ENCODE data around the gene CUL1. TPM values are rescaled to one million over a fixed set of nuclear protein-coding genes. Genes with fewer than 3 reads are reported as not detected.

CUL1 gene
- total RNA-seq, 1 donor from 2014 or later: 38.5 TPM

DNA sequence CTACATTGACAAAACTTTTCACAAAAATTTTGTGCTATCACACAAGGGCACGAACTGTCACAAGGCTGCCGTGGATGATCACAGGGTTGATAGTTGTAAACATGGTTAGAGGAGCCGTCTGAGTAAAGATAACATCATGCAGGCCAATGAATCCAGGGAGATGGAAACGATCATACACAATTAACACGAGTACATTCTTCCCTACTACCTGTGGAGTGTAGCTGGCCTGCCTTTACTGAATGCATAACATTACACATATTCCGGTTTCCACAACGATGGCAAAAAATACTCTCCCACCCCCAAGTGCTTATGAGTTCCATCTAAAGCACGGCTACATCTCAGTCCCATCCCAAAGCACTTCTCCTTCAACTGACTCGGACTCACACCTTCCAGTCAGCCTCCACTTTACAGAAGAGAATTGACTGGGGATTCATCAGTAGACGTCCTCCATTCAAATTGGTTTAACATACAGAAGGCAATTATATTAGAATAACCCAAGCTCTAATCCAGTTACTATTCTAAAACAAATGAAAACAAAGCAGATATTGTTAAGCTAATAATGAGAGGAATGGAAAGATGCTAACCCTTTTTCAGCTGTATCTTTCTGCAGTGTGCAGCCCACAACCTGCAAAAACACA, 116.3 kb downstream of the CUL1 start:
- intact Hi-C loops (cut with DNase I): no loop called here
- Histone ChIP-seq H3K36me3 (peaks cover 0 to 3% of the 10 kb centered on the region in 2 donors), H3K27ac (no peak overlapping the region), H3K27me3 (no peaks in the 10 kb centered on the region), H3K4me3 (no peak overlapping the region), H3K9me3 (no peaks in the 10 kb centered on the region), H3K4me1 (no peaks in the 10 kb centered on the region)
- DNase-seq (ENCODE audit: extremely low spot score in 2 of 2): no peak
- TF ChIP-seq CTCF (IDR thresholded peaks at IDR 0.05): no peak
- TF ChIP-seq POLR2A (IDR thresholded peaks at IDR 0.05): no peak
- no peak for TF ChIP-seq POLR2AphosphoS5 (IDR thresholded peaks at IDR 0.05; ENCODE audit: insufficient read depth in 1 of 2, low read depth in 1 of 2)

DNA sequence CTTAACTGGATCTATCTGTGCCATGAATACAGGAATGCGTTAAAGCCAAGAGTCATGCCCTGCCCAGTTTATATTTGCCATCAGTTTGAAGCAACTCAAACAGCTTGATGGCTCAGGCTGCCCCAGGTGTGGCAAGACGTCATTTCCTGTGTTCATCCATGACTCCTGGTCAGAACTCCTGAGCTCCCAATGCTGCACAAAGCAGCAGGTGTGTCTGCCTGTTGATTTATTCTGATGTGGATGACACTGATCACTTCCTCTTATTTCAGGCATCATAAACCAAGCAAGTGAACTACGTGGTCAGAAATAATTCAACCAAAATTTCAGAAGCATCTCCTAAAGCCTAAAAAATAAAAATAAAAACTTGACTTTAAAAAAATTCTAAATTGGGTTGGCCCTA, 116.9 kb downstream of the CUL1 start:
- Histone ChIP-seq H3K9me3 (no peaks in the 10 kb centered on the region), H3K4me3 (no peak overlapping the region), H3K36me3 (peaks cover 0 to 3% of the 10 kb centered on the region in 2 donors), H3K4me1 (no peaks in the 10 kb centered on the region), H3K27me3 (no peaks in the 10 kb centered on the region), H3K27ac (no peak overlapping the region)
- intact Hi-C loops (cut with DNase I): no loop called here
- TF ChIP-seq POLR2A (IDR thresholded peaks at IDR 0.05): no peak
- no peak for TF ChIP-seq CTCF (IDR thresholded peaks at IDR 0.05)
- no peak for TF ChIP-seq POLR2AphosphoS5 (IDR thresholded peaks at IDR 0.05; ENCODE audit: insufficient read depth in 1 of 2, low read depth in 1 of 2)
- DNase-seq (ENCODE audit: extremely low spot score in 2 of 2): no peak

- no peaks in the 10 kb centered on the region for H3K4me1 ChIP-seq
- no peaks in the 10 kb centered on the region for H3K27me3 ChIP-seq
- DNase-seq (ENCODE audit: extremely low spot score in 2 of 2): no peak
- intact Hi-C loops (cut with DNase I): no loop called here
- H3K4me3 ChIP-seq: no peak overlapping the region
- H3K36me3 ChIP-seq: no peaks in the 10 kb centered on the region
- no peak for TF ChIP-seq CTCF (IDR thresholded peaks at IDR 0.05)
- no peak for TF ChIP-seq POLR2A (IDR thresholded peaks at IDR 0.05)
- no peak for TF ChIP-seq POLR2AphosphoS5 (IDR thresholded peaks at IDR 0.05; ENCODE audit: insufficient read depth in 1 of 2, low read depth in 1 of 2)
- H3K27ac ChIP-seq: no peak overlapping the region
- no peaks in the 10 kb centered on the region for H3K9me3 ChIP-seq
These were observed 121.1 kb downstream of the CUL1 start for GRCh38 chr7:148819697-148820360.

DNA sequence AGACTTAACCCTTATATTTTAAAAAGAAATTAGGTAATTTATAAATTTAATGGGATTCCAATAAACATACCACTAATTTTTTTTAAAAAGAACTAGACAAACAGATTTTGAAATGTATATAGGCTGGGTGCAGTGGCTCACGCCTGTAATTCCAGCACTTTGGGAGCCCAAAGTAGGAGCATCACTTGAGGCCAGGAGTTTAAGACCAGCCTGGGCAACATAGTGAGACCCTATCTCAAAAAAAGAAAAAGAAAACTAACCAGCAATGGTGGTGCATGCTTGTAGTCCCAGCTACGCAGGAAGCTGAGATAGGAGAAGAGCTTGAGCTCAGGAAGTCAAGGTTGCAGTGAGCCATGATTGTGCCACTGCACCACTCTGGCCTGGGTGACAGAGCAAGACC, 122.7 kb downstream of the CUL1 start:
- DNase-seq (ENCODE audit: extremely low spot score in 2 of 2): no peak
- H3K27me3 ChIP-seq: no peaks in the 10 kb centered on the region
- no peak overlapping the region for H3K4me3 ChIP-seq
- no peak for TF ChIP-seq POLR2AphosphoS5 (IDR thresholded peaks at IDR 0.05; ENCODE audit: insufficient read depth in 1 of 2, low read depth in 1 of 2)
- TF ChIP-seq POLR2A (IDR thresholded peaks at IDR 0.05): no peak
- no peak for TF ChIP-seq CTCF (IDR thresholded peaks at IDR 0.05)
- no peaks in the 10 kb centered on the region for H3K4me1 ChIP-seq
- no peaks in the 10 kb centered on the region for H3K9me3 ChIP-seq
- intact Hi-C loops (cut with DNase I): no loop called here
- H3K36me3 ChIP-seq: no peaks in the 10 kb centered on the region
- H3K27ac ChIP-seq: no peak overlapping the region

- intact Hi-C loops (cut with DNase I): no loop called here
- Histone ChIP-seq H3K27me3 (no peaks in the 10 kb centered on the region), H3K27ac (no peak overlapping the region), H3K4me3 (no peak overlapping the region), H3K36me3 (no peaks in the 10 kb centered on the region), H3K9me3 (no peaks in the 10 kb centered on the region), H3K4me1 (no peaks in the 10 kb centered on the region)
- DNase-seq (ENCODE audit: extremely low spot score in 2 of 2): no peak
- no peak for TF ChIP-seq CTCF (IDR thresholded peaks at IDR 0.05)
- no peak for TF ChIP-seq POLR2AphosphoS5 (IDR thresholded peaks at IDR 0.05; ENCODE audit: insufficient read depth in 1 of 2, low read depth in 1 of 2)
- no peak for TF ChIP-seq POLR2A (IDR thresholded peaks at IDR 0.05)
These were observed 126.2 kb downstream of the CUL1 start for GRCh38 chr7:148824864-148825263.
